22Rv1 (cell line): Measurements from ENCODE around the gene OLFM1.

Experiments
- ZFX ChIP-seq: fragments of 450-650 bp; IDR thresholded peaks from 2 replicates; pipeline ENCODE4 v1.6.1; 2017; ENCODE audit warnings: antibody characterized with exemption, borderline replicate concordance
- TF ChIP-seq, protein P1 (sequence below): fragments of 450-650 bp; IDR thresholded peaks from 2 replicates; pipeline ENCODE4 v1.5.1; 2017; ENCODE audit warnings: mild to moderate bottlenecking

DNA sequence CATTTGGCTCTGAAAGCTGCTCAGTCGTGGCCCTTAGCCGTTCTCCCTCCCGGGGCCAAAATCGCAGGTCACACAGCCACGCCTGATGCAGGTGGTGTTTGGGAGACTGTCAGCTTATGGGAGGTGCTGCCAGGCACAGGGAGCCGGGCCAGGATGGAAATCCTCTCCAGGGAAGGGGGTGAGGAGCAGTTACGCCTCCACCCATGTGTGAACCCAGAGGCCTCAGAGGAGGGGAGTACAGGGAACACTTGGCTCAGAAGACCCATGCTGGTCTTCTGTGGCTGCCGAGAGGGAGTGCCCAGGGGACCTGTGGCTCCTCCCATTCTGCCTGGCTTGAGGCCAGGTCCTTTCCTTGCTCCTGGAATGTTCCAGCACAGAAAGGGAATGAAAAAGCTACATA is 3.6 kb upstream of the OLFM1 start:
- TF ChIP-seq, protein P1, sequence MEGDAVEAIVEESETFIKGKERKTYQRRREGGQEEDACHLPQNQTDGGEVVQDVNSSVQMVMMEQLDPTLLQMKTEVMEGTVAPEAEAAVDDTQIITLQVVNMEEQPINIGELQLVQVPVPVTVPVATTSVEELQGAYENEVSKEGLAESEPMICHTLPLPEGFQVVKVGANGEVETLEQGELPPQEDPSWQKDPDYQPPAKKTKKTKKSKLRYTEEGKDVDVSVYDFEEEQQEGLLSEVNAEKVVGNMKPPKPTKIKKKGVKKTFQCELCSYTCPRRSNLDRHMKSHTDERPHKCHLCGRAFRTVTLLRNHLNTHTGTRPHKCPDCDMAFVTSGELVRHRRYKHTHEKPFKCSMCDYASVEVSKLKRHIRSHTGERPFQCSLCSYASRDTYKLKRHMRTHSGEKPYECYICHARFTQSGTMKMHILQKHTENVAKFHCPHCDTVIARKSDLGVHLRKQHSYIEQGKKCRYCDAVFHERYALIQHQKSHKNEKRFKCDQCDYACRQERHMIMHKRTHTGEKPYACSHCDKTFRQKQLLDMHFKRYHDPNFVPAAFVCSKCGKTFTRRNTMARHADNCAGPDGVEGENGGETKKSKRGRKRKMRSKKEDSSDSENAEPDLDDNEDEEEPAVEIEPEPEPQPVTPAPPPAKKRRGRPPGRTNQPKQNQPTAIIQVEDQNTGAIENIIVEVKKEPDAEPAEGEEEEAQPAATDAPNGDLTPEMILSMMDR: no peak
- TF ChIP-seq ZFX: no peak
